Prostate gland (tissue), 2 donors: Measurements from ENCODE around the gene GSK3A.

Experiments used
- CTCF ChIP-seq, 4 experiments: fragments of 200-600 bp in 2 of 4; fragments of 450-650 bp in 2 of 4; sonication (generic) in 2 of 4; IDR thresholded peaks; 1 replicate in 3 of 4; 2 replicates in 1 of 4; pipeline ENCODE4 v1.5.1; 2016 to 2019; ENCODE audit warnings: antibody characterized with exemption in 4 of 4, mild to moderate bottlenecking in 2 of 4, moderate library complexity in 2 of 4
- POLR2A ChIP-seq: fragments of 450-650 bp; IDR thresholded peaks from one replicate; pipeline ENCODE4 v1.6.1; 2016; ENCODE audit warnings: antibody characterized with exemption, mild to moderate bottlenecking
- POLR2AphosphoS5 ChIP-seq: sonication (generic); formaldehyde crosslinking; IDR thresholded peaks from one replicate; pipeline ENCODE4 v1.6.1; 2017; ENCODE audit warnings: antibody characterized with exemption

- TF ChIP-seq POLR2A (peak; percentile 58), CTCF (IDR thresholded peaks at IDR 0.05) (no peak), POLR2AphosphoS5 (peak; percentile 92)
Measured at GRCh38 chr19:42268704-42269477, 26.5 kb upstream of the GSK3A start, which contains the start of gene CIC.
